HepG2 (cell line): ENCODE results near the gene NARF. TPM values are rescaled to one million over a fixed set of nuclear protein-coding genes. Genes with fewer than 3 reads are reported as not detected.

Experiments
- ELK4 ChIP-seq: sonication (generic); formaldehyde crosslinking; IDR thresholded peaks from 2 replicates; pipeline ENCODE4 v1.9.0; 2021; ENCODE audit warnings: missing genetic modification reagents, borderline replicate concordance
- FIP1L1 ChIP-seq: fragments of 200-400 bp; formaldehyde crosslinking; IDR thresholded peaks from 2 replicates; pipeline ENCODE4 v1.6.1; 2018; ENCODE audit warnings: low read depth, mild to moderate bottlenecking, low read length, moderate library complexity, borderline replicate concordance; ENCODE audit not compliant: insufficient read depth
- MED1 ChIP-seq: sonication (generic); formaldehyde crosslinking; IDR thresholded peaks from 2 replicates; pipeline ENCODE4 v1.4.0; 2020; ENCODE audit warnings: missing genetic modification reagents
- NKX3-1 ChIP-seq: sonication (generic); formaldehyde crosslinking; IDR thresholded peaks from 2 replicates; pipeline ENCODE4 v1.5.0; 2020; ENCODE audit warnings: missing genetic modification reagents
- SMAD9 ChIP-seq: sonication (generic); formaldehyde crosslinking; IDR thresholded peaks from 2 replicates; pipeline ENCODE4 v1.5.1; 2020; ENCODE audit warnings: mild to moderate bottlenecking, missing genetic modification reagents
- SMARCE1 ChIP-seq: fragments of 450-650 bp; IDR thresholded peaks from 2 replicates; pipeline ENCODE4 v1.6.1; 2017; ENCODE audit warnings: borderline replicate concordance
- TAF15 ChIP-seq: fragments of 200-400 bp; formaldehyde crosslinking; IDR thresholded peaks from one replicate; pipeline ENCODE4 v1.6.1; 2018; ENCODE audit warnings: mild to moderate bottlenecking, low read depth, low read length; ENCODE audit not compliant: poor library complexity, severe bottlenecking
- TEAD3 ChIP-seq: optimal IDR thresholded peaks from 2 replicates; pipeline ENCODE3; 2016; ENCODE audit warnings: borderline replicate concordance
- TERF1 ChIP-seq: sonication (generic); formaldehyde crosslinking; IDR thresholded peaks from 2 replicates; pipeline ENCODE4 v1.8.0; 2022; ENCODE audit warnings: mild to moderate bottlenecking, missing genetic modification reagents, moderate library complexity
- ZNF274 ChIP-seq: sonication (generic); formaldehyde crosslinking; IDR thresholded peaks from 2 replicates; pipeline ENCODE4 v1.5.1; 2020; ENCODE audit warnings: mild to moderate bottlenecking, missing genetic modification reagents
- ZNF337 ChIP-seq: sonication (generic); formaldehyde crosslinking; IDR thresholded peaks from 2 replicates; pipeline ENCODE4 v1.5.1; 2020; ENCODE audit warnings: missing genetic modification reagents, low read depth, mild to moderate bottlenecking, borderline replicate concordance
- ZNF572 ChIP-seq: sonication (generic); formaldehyde crosslinking; IDR thresholded peaks from 2 replicates; pipeline ENCODE4 v1.5.1; 2020; ENCODE audit warnings: mild to moderate bottlenecking, missing genetic modification reagents
- ZNF720 ChIP-seq: sonication (generic); formaldehyde crosslinking; IDR thresholded peaks from 2 replicates; pipeline ENCODE4 v1.4.0; 2020; ENCODE audit warnings: missing genetic modification reagents
- ZNF850 ChIP-seq: sonication (generic); formaldehyde crosslinking; conservative IDR thresholded peaks from 2 replicates; pipeline ENCODE4 v1.9.0; 2021; ENCODE audit warnings: mild to moderate bottlenecking, missing genetic modification reagents
- ZSCAN31 ChIP-seq: sonication (generic); formaldehyde crosslinking; IDR thresholded peaks from 2 replicates; pipeline ENCODE4 v1.5.0; 2020; ENCODE audit warnings: low read depth, mild to moderate bottlenecking, missing genetic modification reagents
- polyA plus RNA-seq, 8 experiments: library from polyadenylated mRNA; depleted of rRNA in 3 of 8; stranded (reverse) in 7 of 8; unstranded in 1 of 8; fragments of >200 nt; fragmentation: Illumina TruSeq in 4 of 8; extraction: Trizol in 4 of 8; gene quantifications; 2 replicates each; pipeline versions ENCODE4 v1.2.1 to v1.2.3, GENCODE V29; 2011 to 2016; ENCODE audit warnings: low read depth in 4 of 8, missing spikeins in 1 of 8, mixed read lengths in 1 of 8; ENCODE audit not compliant: insufficient read depth in 1 of 8
- total RNA-seq, 5 experiments: library from RNA; depleted of rRNA; stranded (reverse); fragments of >200 nt; fragmentation: Illumina TruSeq; extraction: Trizol; gene quantifications; 2 replicates each; pipeline ENCODE4 v1.2.3, GENCODE V29; 2016; ENCODE audit warnings: low read depth in 1 of 5
- TF ChIP-seq, protein P1 (sequence below): sonication (generic); formaldehyde crosslinking; IDR thresholded peaks from 2 replicates; pipeline ENCODE4 v1.5.1; 2020; ENCODE audit warnings: mild to moderate bottlenecking, missing genetic modification reagents, moderate library complexity
- TF ChIP-seq, protein P2 (sequence below): sonication (generic); formaldehyde crosslinking; conservative IDR thresholded peaks from 2 replicates; pipeline ENCODE4 v1.4.0; 2020; ENCODE audit warnings: missing genetic modification reagents
- TF ChIP-seq, protein P3 (sequence below): fragments of 450-650 bp; IDR thresholded peaks from 2 replicates; pipeline ENCODE4 v1.6.1; 2017

Gene NARF
- total and polyA plus RNA-seq, 2 of the 13 experiments (the other 11 are each of a cell fraction or from before 2014, with no cell fraction given) = 61.1 to 144 TPM

DNA sequence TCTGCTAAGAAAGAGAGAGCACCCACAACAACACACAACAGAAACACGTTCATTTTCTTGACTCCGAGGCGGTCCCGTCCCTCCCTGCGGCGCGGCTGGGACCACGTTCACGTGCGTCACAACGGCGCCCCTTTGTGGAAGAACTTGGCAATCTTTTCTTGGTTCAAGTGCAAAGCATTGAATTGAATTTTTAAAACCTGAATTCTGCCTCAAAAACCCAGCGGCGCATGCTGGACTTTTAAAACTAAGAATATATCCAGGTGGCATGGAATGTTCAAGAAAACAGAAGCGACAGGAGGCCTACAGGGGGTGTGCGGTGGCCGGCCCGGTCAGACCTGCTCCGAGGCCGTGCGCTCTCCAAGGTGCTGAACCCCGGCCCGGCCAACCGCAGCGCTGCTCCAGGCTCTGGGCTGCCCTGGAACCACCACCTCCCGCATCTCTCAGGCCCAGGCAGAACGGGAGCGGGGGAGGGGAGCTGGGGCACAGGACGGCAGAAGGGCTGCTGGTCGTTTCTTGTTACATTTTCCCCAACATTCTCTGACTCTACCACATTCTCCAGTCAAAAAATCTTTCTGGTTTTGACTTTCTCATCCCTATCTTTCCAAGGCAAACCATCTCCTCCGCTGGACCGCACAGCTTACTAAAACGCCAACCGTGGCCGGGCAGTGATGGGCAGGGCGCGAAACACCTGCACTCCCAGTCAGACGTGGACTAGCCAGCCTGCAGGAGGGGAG is 43.8 kb upstream of the NARF start (continued):
- TF ChIP-seq, protein P1, sequence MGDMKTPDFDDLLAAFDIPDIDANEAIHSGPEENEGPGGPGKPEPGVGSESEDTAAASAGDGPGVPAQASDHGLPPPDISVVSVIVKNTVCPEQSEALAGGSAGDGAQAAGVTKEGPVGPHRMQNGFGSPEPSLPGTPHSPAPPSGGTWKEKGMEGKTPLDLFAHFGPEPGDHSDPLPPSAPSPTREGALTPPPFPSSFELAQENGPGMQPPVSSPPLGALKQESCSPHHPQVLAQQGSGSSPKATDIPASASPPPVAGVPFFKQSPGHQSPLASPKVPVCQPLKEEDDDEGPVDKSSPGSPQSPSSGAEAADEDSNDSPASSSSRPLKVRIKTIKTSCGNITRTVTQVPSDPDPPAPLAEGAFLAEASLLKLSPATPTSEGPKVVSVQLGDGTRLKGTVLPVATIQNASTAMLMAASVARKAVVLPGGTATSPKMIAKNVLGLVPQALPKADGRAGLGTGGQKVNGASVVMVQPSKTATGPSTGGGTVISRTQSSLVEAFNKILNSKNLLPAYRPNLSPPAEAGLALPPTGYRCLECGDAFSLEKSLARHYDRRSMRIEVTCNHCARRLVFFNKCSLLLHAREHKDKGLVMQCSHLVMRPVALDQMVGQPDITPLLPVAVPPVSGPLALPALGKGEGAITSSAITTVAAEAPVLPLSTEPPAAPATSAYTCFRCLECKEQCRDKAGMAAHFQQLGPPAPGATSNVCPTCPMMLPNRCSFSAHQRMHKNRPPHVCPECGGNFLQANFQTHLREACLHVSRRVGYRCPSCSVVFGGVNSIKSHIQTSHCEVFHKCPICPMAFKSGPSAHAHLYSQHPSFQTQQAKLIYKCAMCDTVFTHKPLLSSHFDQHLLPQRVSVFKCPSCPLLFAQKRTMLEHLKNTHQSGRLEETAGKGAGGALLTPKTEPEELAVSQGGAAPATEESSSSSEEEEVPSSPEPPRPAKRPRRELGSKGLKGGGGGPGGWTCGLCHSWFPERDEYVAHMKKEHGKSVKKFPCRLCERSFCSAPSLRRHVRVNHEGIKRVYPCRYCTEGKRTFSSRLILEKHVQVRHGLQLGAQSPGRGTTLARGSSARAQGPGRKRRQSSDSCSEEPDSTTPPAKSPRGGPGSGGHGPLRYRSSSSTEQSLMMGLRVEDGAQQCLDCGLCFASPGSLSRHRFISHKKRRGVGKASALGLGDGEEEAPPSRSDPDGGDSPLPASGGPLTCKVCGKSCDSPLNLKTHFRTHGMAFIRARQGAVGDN (CRISPR knock-in tag) = peak; percentile 81
- TF ChIP-seq ZNF720 (CRISPR knock-in tag) (no peak), ZSCAN31 (peak; percentile 85), TERF1 (0 out of 2 replicates have a peak, but pooled peaks have one; percentile 55), ELK4 (CRISPR knock-in tag) (peak; percentile 77; the same call in 1 of the 2 replicates), FIP1L1 (no peak), MED1 (peak; percentile 69), SMARCE1 (no peak), ZNF850 (CRISPR knock-in tag) (no peak), ZNF337 (CRISPR knock-in tag) (no peak), ZNF274 (CRISPR knock-in tag) (peak; percentile 92), SMAD9 (peak; percentile 96), ZNF572 (CRISPR knock-in tag) (no peak), NKX3-1 (CRISPR knock-in tag) (peak; percentile 99), TEAD3 (no peak), TAF15 (no peak)
- TF ChIP-seq, protein P2, sequence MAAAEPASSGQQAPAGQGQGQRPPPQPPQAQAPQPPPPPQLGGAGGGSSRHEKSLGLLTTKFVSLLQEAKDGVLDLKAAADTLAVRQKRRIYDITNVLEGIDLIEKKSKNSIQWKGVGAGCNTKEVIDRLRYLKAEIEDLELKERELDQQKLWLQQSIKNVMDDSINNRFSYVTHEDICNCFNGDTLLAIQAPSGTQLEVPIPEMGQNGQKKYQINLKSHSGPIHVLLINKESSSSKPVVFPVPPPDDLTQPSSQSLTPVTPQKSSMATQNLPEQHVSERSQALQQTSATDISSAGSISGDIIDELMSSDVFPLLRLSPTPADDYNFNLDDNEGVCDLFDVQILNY (CRISPR knock-in tag) = peak; percentile 85; the same call in 1 of the 2 replicates
- TF ChIP-seq, protein P3, sequence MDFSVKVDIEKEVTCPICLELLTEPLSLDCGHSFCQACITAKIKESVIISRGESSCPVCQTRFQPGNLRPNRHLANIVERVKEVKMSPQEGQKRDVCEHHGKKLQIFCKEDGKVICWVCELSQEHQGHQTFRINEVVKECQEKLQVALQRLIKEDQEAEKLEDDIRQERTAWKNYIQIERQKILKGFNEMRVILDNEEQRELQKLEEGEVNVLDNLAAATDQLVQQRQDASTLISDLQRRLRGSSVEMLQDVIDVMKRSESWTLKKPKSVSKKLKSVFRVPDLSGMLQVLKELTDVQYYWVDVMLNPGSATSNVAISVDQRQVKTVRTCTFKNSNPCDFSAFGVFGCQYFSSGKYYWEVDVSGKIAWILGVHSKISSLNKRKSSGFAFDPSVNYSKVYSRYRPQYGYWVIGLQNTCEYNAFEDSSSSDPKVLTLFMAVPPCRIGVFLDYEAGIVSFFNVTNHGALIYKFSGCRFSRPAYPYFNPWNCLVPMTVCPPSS = no peak
